ENCODE results near the gene UNC80.

DNA sequence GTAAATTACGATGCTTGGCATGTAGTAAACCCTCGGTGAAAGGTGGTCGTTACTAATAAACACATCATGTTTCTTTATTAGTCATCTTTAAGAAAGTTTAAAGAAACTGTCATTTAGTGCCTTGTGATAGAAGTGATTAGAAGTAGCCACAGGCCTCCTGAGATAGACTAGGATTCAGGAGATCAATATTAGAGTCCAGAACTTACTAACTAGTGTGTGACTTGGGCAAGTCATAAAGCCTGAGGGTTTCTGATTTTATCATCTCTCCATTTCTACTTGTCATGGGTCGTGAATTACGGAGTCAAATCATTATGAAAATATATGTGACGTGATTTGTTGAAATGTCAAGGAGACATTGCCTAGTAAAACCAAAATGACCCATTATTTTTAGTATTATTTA is 237.5 kb downstream of the UNC80 start:
- no peak for TF ChIP-seq EP300 (IDR thresholded peaks at IDR 0.05)
- no peak for TF ChIP-seq POLR2AphosphoS5 (IDR thresholded peaks at IDR 0.05)
- no peak for TF ChIP-seq CTCF (IDR thresholded peaks at IDR 0.05)
